ENCODE data around the gene CDK12.
A peak's percentile ranks its signal among the peaks of the same experiment; 100 is the strongest.
"Not testable (repeated sequence)": the region's sequence is repeated elsewhere in the genome, so short reads cannot be mapped to it uniquely, and the experiment has no call there.

CDK12 gene

GRCh38 chr17:39507511-39507910, 46.2 kb downstream of the CDK12 start:
- no peak for DNase-seq (ENCODE audit: low spot score)

DNA sequence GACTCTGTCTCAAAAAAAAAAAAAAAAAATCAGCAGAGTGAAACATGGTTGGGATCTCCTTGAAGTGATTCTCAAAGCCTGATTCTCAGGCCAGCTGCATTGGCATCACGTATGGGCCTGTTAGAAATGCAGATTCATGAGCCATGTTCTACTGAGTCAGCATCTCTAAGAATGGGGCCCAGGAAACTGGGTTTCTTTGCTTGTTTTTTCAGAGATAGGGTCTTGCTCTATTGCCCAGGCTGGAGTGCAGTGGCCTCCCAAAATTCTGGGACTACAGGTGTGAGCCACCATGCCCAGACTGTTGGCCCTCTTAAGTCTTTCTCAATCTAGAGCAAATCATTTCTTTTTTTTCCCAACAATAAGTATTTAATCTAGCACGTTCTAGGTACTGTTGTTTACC, 47.7 kb downstream of the CDK12 start:
- no peak for DNase-seq (ENCODE audit: low spot score)

- no peak for DNase-seq (ENCODE audit: low spot score)
These were observed 52.0 kb downstream of the CDK12 start for GRCh38 chr17:39513309-39513708.

GRCh38 chr17:39513915-39514314, 52.6 kb downstream of the CDK12 start:
- DNase-seq (ENCODE audit: low spot score) = no peak

DNA sequence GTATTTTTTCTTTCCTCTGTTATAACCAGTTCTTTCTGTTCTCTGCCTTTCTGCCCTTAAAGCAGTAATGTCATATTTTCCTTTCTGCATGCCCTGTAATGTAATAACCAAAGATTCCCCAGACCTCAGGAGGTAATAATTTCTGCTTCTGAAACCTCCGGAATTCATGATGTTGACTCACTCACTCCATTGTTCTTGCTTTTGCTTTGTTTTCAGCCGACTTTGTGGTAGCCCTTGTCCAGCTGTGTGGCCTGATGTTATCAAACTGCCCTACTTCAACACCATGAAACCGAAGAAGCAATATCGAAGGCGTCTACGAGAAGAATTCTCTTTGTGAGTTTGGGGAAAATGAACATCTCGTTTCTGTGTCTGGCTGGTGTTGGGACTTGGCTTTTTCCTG, 55.9 kb downstream of the CDK12 start:
- DNase-seq (ENCODE audit: low spot score) = no peak

DNA sequence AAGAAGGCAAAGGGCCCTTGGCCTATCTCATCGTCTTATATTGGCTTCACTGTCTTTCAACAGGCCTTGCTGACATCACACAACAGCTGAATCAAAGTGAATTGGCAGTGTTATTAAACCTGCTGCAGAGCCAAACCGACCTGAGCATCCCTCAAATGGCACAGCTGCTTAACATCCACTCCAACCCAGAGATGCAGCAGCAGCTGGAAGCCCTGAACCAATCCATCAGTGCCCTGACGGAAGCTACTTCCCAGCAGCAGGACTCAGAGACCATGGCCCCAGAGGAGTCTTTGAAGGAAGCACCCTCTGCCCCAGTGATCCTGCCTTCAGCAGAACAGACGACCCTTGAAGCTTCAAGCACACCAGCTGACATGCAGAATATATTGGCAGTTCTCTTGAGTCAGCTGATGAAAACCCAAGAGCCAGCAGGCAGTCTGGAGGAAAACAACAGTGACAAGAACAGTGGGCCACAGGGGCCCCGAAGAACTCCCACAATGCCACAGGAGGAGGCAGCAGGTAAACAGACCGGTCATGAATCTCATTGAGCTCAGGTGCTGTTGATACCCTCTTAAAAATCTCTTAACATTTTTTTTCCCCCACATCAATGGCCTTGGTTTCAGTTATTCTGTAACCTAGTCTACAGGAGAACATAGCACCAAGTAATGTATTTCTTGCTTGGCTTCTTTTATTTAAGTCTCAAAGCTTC, 64.7 kb downstream of the CDK12 start:
- DNase-seq (ENCODE audit: low spot score) = no peak

DNA sequence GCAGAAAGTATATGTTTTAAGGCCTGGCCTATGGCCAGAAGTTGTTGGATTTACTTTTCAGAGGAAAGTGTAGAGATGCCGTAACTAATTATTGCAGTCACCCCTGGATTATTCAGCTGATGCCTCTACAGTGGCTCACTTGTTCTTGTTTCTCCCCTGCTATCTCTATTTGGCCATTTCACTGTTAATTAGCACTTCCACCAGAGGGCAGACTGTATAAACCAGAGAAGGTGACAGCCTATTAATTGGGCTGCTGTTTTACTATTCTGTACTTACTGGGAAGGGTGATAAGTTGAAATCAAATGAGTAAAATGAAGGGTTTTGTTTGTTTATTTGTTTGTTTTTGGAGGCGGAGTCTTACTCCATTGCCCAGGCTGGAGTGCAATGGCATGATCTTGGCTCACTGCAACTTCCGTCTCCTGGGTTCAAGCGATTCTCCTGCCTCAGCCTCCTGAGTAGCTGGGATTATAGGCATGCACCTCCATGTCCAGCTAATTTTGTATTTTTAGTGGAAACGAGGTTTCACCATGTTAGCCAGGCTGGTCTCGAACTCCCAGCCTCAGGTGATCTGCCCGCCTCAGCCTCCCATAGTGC, 66.0 kb downstream of the CDK12 start:
- peak; percentile 12 for DNase-seq (ENCODE audit: low spot score)

DNA sequence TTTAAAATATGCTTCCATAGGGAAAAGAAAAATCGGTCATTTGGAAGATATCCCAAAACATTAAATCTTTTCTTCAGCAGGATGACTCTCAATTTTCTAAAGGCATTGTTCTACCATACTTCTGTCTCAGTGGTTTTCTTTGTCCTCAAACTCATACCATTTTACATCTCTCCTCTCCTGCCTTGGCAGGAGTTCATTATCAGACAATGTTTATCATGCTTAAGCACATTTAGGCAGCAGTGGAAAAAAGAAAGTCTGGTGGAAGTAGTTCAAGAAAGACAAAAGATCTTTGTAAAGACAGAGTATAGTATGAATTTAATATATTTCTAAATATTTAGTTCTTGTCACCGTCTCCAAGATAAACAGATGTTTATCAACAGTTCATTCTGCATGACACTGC, 68.2 kb downstream of the CDK12 start:
- DNase-seq (ENCODE audit: low spot score) = no peak

GRCh38 chr17:39530513-39530912, 69.2 kb downstream of the CDK12 start:
- DNase-seq (ENCODE audit: low spot score) = no peak

GRCh38 chr17:39531252-39531651, 70.0 kb downstream of the CDK12 start:
- DNase-seq (ENCODE audit: low spot score) = no peak

DNA sequence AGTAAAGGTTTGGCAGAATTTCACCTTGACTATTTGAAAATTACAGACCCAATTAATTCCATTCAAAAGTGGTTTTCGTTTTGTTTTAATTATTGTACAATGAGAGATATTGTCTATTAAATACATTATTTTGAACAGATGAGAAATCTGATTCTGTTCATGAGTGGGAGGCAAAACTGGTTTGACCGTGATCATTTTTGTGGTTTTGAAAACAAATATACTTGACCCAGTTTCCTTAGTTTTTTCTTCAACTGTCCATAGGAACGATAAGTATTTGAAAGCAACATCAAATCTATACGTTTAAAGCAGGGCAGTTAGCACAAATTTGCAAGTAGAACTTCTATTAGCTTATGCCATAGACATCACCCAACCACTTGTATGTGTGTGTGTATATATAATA, 72.6 kb downstream of the CDK12 start:
- DNase-seq (ENCODE audit: low spot score) = no peak

GRCh38 chr17:39534768-39535405, 73.6 kb downstream of the CDK12 start:
- no peak for DNase-seq (ENCODE audit: low spot score)

GRCh38 chr17:39536468-39536867, 75.2 kb downstream of the CDK12 start:
- no peak for DNase-seq (ENCODE audit: low spot score)

DNA sequence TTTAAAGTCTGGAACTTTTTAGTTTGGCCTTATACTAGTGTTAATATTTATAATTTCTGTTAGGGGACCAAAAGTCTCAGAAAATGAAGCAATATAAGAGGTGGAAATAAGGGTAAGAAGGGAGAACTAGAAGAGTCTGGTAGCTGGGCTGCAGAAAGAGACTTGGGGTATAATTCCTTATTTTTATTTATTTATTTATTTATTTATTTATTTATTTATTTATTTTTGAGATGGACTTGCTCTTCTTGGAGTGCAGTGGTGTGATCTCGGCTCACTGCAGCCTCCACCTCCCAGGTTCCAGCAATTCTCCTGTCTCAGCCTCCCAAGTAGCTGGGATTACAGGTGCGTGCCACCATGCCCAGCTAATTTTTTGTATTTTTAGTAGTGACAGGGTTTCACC, 76.1 kb downstream of the CDK12 start:
- not testable (repeated sequence) for DNase-seq (ENCODE audit: low spot score)

GRCh38 chr17:39538866-39539265, 77.6 kb downstream of the CDK12 start:
- no peak for DNase-seq (ENCODE audit: low spot score)

GRCh38 chr17:39540611-39541010, 79.3 kb downstream of the CDK12 start:
- DNase-seq (ENCODE audit: low spot score) = no peak

DNA sequence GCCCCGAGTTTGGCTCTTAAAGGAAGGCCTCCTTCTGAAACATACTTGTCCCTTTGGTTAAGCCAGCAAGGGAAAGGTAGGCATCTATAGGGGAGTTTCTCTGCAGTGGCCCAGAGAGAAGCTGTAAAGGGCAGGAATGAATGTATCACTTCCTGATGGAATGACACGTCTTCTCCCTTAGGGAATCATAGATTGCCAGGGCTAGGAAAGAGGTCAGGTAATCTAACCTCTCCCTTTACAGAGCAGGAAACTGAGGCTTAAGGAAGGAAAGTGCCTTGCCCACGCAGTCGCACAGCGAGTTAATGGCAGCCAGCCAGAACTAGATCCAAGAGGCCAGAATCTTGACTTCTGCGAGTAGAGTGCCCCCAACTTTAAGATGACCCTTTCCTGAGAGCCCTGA, 80.4 kb downstream of the CDK12 start:
- DNase-seq (ENCODE audit: low spot score) = no peak

- DNase-seq (ENCODE audit: low spot score) = no peak
These were observed 81.9 kb downstream of the CDK12 start for GRCh38 chr17:39543176-39543575.

- no peak for DNase-seq (ENCODE audit: low spot score)
These were observed 82.4 kb downstream of the CDK12 start for GRCh38 chr17:39543664-39544063.

GRCh38 chr17:39544361-39544760, 83.1 kb downstream of the CDK12 start:
- DNase-seq (ENCODE audit: low spot score) = not testable (repeated sequence)

GRCh38 chr17:39547713-39548478, 86.6 kb downstream of the CDK12 start:
- DNase-seq (ENCODE audit: low spot score) = peak; percentile 61

DNA sequence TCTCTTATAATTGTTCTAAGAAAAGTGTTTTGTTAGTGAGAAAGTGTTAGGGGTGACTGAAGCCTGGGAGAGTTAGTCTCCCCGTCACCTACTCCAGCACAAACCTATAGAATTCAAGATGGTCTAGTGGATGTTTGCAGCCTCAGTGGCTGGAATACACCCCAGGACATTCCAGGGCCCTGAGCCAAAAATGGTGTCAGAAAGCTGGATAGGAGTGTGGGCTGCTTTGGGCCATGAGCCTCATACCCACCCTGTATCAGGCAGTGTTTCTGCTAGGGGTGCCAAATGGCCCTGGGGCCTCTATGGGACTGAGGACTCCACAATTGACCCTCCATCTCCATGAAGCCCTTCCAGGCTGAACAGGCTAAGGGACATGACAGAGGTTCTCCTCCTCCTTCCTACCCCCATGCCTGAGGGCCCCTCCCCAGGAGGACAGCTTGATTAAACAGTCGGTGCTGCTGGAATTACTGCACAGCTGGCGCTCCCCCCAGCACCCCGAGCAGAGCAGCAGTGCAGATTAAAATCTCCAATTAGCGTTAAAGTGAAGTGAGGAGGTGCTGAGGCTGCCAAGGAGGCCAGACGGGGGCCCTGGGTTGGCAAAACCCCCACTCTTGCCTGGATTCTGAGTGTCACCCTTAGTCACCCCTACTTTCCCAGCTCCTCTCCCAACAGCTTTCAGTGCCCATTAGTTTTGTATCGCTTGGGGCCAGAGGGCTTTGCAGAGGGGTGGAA, 87.4 kb downstream of the CDK12 start:
- DNase-seq (ENCODE audit: low spot score) = no peak

Data from HuH-7 (cell line).